Glutamatergic neuron (in vitro differentiated cells): ENCODE measurements around the gene PPP1R8. TPM values are rescaled to one million over a fixed set of nuclear protein-coding genes. Genes with fewer than 3 reads are reported as not detected.

Source experiments
- DNase-seq: peaks from one replicate; pipeline ENCODE4 v3.0.0; 2022
- H3K27ac Mint-ChIP-seq: one replicate; pipeline ENCODE4 v1.8.0; 2020; ENCODE audit warnings: mild to moderate bottlenecking, mixed read lengths, inconsistent platforms; ENCODE audit not compliant: unreplicated experiment
- H3K27me3 Mint-ChIP-seq: one replicate; pipeline ENCODE4 v1.8.0; 2020; ENCODE audit warnings: mild to moderate bottlenecking, moderate library complexity, mixed read lengths, inconsistent platforms; ENCODE audit not compliant: unreplicated experiment
- H3K36me3 Mint-ChIP-seq: one replicate; pipeline ENCODE4 v1.8.0; 2020; ENCODE audit warnings: mild to moderate bottlenecking, mixed read lengths, inconsistent platforms; ENCODE audit not compliant: unreplicated experiment
- H3K4me1 Mint-ChIP-seq: one replicate; pipeline ENCODE4 v1.8.0; 2020; ENCODE audit warnings: mild to moderate bottlenecking, low read depth, mixed read lengths, inconsistent platforms; ENCODE audit not compliant: unreplicated experiment
- H3K4me3 Mint-ChIP-seq: one replicate; pipeline ENCODE4 v1.8.0; 2020; ENCODE audit warnings: mild to moderate bottlenecking, mixed read lengths, inconsistent platforms; ENCODE audit not compliant: unreplicated experiment
- H3K9me3 Mint-ChIP-seq: one replicate; pipeline ENCODE4 v1.8.0; 2020; ENCODE audit warnings: mild to moderate bottlenecking, moderate library complexity, mixed read lengths, inconsistent platforms; ENCODE audit not compliant: unreplicated experiment
- total RNA-seq: library from RNA; stranded (reverse); fragmentation: NEBNext Ultra II Directional; extraction: Animal tissue kit (Norgen Biotek cat#: 25700); gene quantifications from one replicate; pipeline ENCODE4 v1.2.1, GENCODE V29; 2021; ENCODE audit not compliant: unreplicated experiment
- TF ChIP-seq, protein P1 (sequence below): fragments of 200-600 bp; sonication (generic); IDR thresholded peaks from one replicate; pipeline ENCODE4 v1.5.0; 2021; ENCODE audit not compliant: partially characterized antibody, unreplicated experiment

Gene PPP1R8
- total RNA-seq, 1 donor from 2014 or later = 60.2 TPM

DNA sequence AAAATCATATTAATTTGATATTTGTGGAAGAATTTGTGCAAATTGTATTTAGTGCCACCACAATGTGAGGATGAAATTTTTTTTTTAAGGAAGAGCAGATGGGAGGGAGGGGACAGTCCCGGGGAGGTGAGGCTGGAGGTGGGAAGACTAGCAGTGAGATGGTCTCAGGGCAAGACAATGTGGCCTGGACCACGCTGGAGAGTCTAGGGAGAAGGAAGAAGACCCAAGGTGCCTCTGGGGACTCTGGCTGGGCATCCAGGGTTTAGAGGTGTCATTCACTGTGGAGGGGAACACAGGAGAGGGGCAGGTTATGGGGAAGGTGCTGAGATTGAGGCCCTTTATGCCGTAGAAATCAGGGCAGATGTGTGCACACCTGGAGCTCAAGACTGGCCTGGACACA is 31.4 kb downstream of the PPP1R8 start:
- no peaks in the 10 kb centered on the region for H3K9me3 Mint-ChIP-seq
- no peak overlapping the region for H3K27ac Mint-ChIP-seq

GRCh38 chr1:27862671-27863537 is 32.3 kb downstream of the PPP1R8 start:
- H3K9me3 Mint-ChIP-seq = no peaks in the 10 kb centered on the region
- no peak for DNase-seq
- H3K27ac Mint-ChIP-seq = no peak overlapping the region
- H3K27me3 Mint-ChIP-seq = peaks cover 5% of the 10 kb centered on the region
- no peaks in the 10 kb centered on the region for H3K36me3 Mint-ChIP-seq
- H3K4me1 Mint-ChIP-seq = peaks cover 4% of the 10 kb centered on the region
- TF ChIP-seq, protein P1, sequence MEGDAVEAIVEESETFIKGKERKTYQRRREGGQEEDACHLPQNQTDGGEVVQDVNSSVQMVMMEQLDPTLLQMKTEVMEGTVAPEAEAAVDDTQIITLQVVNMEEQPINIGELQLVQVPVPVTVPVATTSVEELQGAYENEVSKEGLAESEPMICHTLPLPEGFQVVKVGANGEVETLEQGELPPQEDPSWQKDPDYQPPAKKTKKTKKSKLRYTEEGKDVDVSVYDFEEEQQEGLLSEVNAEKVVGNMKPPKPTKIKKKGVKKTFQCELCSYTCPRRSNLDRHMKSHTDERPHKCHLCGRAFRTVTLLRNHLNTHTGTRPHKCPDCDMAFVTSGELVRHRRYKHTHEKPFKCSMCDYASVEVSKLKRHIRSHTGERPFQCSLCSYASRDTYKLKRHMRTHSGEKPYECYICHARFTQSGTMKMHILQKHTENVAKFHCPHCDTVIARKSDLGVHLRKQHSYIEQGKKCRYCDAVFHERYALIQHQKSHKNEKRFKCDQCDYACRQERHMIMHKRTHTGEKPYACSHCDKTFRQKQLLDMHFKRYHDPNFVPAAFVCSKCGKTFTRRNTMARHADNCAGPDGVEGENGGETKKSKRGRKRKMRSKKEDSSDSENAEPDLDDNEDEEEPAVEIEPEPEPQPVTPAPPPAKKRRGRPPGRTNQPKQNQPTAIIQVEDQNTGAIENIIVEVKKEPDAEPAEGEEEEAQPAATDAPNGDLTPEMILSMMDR = no peak
- no peak overlapping the region for H3K4me3 Mint-ChIP-seq

More for the DNA sequence above, 31.4 kb downstream of the PPP1R8 start:
- H3K27me3 Mint-ChIP-seq = peaks cover 5% of the 10 kb centered on the region
- no peak overlapping the region for H3K4me3 Mint-ChIP-seq
- DNase-seq = no peak
- H3K4me1 Mint-ChIP-seq = peaks cover 4% of the 10 kb centered on the region
- no peaks in the 10 kb centered on the region for H3K36me3 Mint-ChIP-seq
- TF ChIP-seq, protein P1 = no peak

GRCh38 chr1:27863538-27863915 is 32.9 kb downstream of the PPP1R8 start:
- Mint-ChIP-seq H3K4me3 (no peak overlapping the region), H3K27ac (no peak overlapping the region)

DNA sequence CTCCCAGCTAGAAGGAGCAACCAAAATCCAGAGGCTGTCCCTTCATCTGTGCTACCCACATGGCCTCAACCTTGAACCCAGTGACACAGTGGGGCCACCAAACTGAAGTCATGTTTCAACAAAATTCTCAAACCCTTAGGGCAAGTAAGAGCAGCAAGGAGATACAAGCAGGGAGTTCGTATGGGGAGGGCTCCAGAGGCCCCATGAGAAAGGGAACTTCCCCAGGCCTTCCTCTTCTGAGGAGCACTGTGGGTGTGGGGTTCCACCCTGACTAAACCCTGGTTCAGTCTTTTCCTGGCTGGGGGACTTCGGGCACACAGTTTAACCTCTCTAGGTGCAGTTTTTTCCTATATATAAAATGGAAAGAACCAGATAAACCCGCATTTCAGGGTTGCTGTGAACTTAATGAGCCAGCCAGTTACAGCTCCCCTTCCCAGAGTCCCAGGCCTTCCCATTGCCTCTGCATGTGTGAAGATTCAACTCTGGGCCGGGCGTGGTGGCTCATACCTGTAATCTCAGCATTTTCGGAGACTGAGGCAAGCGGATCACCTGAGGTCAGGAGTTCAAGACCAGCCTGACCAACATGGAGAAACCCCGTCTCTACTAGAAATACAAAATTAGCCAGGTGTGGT is 33.8 kb downstream of the PPP1R8 start:
- TF ChIP-seq, protein P1 = no peak
- Mint-ChIP-seq H3K27me3 (peaks cover 7% of the 10 kb centered on the region), H3K4me1 (peaks cover 1% of the 10 kb centered on the region), H3K36me3 (no peaks in the 10 kb centered on the region), H3K9me3 (no peaks in the 10 kb centered on the region), H3K4me3 (no peak overlapping the region), H3K27ac (no peak overlapping the region)
- no peak for DNase-seq

More at GRCh38 chr1:27863538-27863915, 32.9 kb downstream of the PPP1R8 start:
- Mint-ChIP-seq H3K4me1 (peaks cover 4% of the 10 kb centered on the region), H3K9me3 (no peaks in the 10 kb centered on the region), H3K36me3 (no peaks in the 10 kb centered on the region), H3K27me3 (peaks cover 7% of the 10 kb centered on the region)
- TF ChIP-seq, protein P1 = no peak
- no peak for DNase-seq

DNA sequence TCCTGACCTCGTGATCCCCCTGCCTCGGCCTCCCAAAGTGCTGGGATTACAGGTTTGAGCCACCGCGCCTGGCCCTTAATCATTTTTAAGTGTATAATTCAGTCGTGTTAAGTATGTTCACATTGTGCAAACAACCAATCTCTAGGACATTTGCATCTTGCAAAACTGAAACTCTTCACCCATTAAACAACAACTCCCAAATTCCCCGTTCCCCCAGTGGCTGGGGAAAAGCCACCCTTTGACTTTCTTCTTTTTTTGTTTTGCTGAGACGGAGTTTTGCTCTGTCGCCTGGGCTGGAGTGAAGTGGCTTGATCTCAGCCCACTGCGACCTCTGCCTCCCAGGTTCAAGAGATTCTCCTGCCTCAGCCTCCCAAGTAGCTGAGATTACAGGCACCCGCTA is 35.2 kb downstream of the PPP1R8 start:
- DNase-seq = no peak
- TF ChIP-seq, protein P1 = no peak
- H3K4me1 Mint-ChIP-seq = no peaks in the 10 kb centered on the region
- H3K27ac Mint-ChIP-seq = no peak overlapping the region
- H3K4me3 Mint-ChIP-seq = no peak overlapping the region
- no peaks in the 10 kb centered on the region for H3K9me3 Mint-ChIP-seq
- H3K27me3 Mint-ChIP-seq = peaks cover 5% of the 10 kb centered on the region
- H3K36me3 Mint-ChIP-seq = no peaks in the 10 kb centered on the region
